Body of pancreas (tissue), 4 donors: ENCODE measurements around the gene TMEM63C.

Experiments
- POLR2A ChIP-seq, 3 donors: fragments of 450-650 bp; IDR thresholded peaks; one replicate each; pipeline ENCODE4 v1.6.1; 2016; ENCODE audit warnings: antibody characterized with exemption in 3 of 3, mild to moderate bottlenecking in 2 of 3
- TF ChIP-seq, protein P1 (sequence below), 7 experiments: fragments of 450-650 bp in 4 of 7; fragments of 200-600 bp in 3 of 7; sonication (generic) in 3 of 7; IDR thresholded peaks; one replicate each; pipeline ENCODE4 v1.5.1; 2016 to 2019; ENCODE audit warnings: antibody characterized with exemption in 7 of 7

DNA sequence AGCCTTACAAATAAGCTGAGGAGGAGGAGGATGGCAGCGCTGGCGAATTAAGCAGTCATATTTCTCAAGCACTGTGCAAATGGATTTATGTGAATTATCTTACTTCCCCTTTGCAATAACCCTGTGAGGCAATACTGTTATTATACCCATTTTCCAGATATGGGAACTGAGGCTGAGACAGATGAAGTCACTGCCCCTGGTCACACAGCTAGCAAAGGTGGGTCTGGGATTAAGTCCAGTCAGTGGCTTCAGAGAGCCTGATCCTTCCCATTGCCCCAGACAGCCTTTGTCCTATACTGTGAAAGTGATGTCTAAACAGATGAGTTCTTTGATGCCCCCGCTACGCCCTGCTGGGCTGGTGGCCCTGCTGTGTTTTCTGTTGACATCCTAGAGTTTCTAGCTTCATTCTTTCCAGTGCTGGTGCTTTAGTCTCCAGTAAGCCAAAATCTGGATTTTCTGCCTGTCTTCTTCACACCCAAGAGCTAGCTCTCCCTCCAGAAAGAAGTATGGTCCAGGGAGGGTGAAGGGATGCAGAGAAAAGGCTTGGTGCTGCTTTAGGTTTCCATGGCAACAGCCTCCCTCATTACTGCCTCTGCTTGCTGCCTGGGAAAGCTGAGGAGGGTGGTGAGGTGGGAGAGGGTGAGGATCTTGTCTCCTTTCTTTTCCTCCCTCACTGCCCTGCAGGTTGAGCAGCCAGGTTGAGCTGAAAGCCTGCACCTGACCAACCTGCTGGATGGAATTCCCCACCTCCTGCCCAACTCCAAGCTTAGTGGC lies 30.7 kb downstream of the TMEM63C start:
- no peak for TF ChIP-seq POLR2A (IDR thresholded peaks at IDR 0.05)
- TF ChIP-seq, protein P1, sequence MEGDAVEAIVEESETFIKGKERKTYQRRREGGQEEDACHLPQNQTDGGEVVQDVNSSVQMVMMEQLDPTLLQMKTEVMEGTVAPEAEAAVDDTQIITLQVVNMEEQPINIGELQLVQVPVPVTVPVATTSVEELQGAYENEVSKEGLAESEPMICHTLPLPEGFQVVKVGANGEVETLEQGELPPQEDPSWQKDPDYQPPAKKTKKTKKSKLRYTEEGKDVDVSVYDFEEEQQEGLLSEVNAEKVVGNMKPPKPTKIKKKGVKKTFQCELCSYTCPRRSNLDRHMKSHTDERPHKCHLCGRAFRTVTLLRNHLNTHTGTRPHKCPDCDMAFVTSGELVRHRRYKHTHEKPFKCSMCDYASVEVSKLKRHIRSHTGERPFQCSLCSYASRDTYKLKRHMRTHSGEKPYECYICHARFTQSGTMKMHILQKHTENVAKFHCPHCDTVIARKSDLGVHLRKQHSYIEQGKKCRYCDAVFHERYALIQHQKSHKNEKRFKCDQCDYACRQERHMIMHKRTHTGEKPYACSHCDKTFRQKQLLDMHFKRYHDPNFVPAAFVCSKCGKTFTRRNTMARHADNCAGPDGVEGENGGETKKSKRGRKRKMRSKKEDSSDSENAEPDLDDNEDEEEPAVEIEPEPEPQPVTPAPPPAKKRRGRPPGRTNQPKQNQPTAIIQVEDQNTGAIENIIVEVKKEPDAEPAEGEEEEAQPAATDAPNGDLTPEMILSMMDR (IDR thresholded peaks at IDR 0.05) = no peak
